GM19467 (cell line): ENCODE data around the gene FBXL15.
"Not testable (repeated sequence)": the region's sequence is repeated elsewhere in the genome, so short reads cannot be mapped to it uniquely, and the experiment has no call there.

Experiments
- ATAC-seq: cut with Tn5 transposase; IDR thresholded peaks from one replicate; pipeline ENCODE4 v1.9.1; 2021; ENCODE audit warnings: mild to moderate bottlenecking, moderate library complexity; ENCODE audit not compliant: unreplicated experiment

FBXL15 gene

GRCh38 chr10:102452672-102453340, 32.2 kb downstream of the FBXL15 start:
- ATAC-seq = no peak

GRCh38 chr10:102453502-102453901, 32.9 kb downstream of the FBXL15 start:
- no peak for ATAC-seq

GRCh38 chr10:102454662-102455487, 34.2 kb downstream of the FBXL15 start:
- not testable (repeated sequence) for ATAC-seq

- ATAC-seq = no peak
Observed at GRCh38 chr10:102455893-102456471, 35.3 kb downstream of the FBXL15 start.

GRCh38 chr10:102457591-102458150, 37.0 kb downstream of the FBXL15 start:
- no peak for ATAC-seq

- ATAC-seq = no peak
Observed at GRCh38 chr10:102458656-102459055, 38.0 kb downstream of the FBXL15 start.

GRCh38 chr10:102460836-102461186, 40.2 kb downstream of the FBXL15 start:
- peak; percentile 16 for ATAC-seq

- ATAC-seq = peak; percentile 84
Observed at GRCh38 chr10:102461187-102462054, 40.8 kb downstream of the FBXL15 start.

- ATAC-seq = no peak
Observed at GRCh38 chr10:102462512-102463054, 41.9 kb downstream of the FBXL15 start.

GRCh38 chr10:102463983-102464382, 43.3 kb downstream of the FBXL15 start:
- ATAC-seq = no peak

- ATAC-seq = no peak
Observed at GRCh38 chr10:102465466-102465865, 44.8 kb downstream of the FBXL15 start.

GRCh38 chr10:102467318-102467717, 46.7 kb downstream of the FBXL15 start:
- ATAC-seq = no peak

GRCh38 chr10:102467971-102468438, 47.4 kb downstream of the FBXL15 start:
- ATAC-seq = no peak

- no peak for ATAC-seq
Observed at GRCh38 chr10:102468683-102469082, 48.0 kb downstream of the FBXL15 start.

- no peak for ATAC-seq
Observed at GRCh38 chr10:102470579-102471546, 50.2 kb downstream of the FBXL15 start.
